ENCODE results near the gene OR52D1. TPM values are rescaled to one million over a fixed set of nuclear protein-coding genes. Genes with fewer than 3 reads are reported as not detected.

The OR52D1 gene
- total RNA-seq (2012; rRNA removed): not detected in 2 replicates
- not detected in 2 replicates for polyA plus RNA-seq (2012; rRNA removed)
- not detected in 2 replicates for polyA plus RNA-seq (2012; cell fraction: cytosol; rRNA removed)
- not detected in 2 replicates for polyA plus RNA-seq (2012; cell fraction: nucleus; rRNA removed; ENCODE audit: low replicate concordance)
- Bru-seq, nascent RNA: not detected
- not detected for BruChase-seq, experiment 1, labeled RNA remaining after a 6-hour chase
- BruChase-seq, experiment 2, labeled RNA remaining after a 2-hour chase: not detected
- long read RNA-seq: 0 reads

DNA sequence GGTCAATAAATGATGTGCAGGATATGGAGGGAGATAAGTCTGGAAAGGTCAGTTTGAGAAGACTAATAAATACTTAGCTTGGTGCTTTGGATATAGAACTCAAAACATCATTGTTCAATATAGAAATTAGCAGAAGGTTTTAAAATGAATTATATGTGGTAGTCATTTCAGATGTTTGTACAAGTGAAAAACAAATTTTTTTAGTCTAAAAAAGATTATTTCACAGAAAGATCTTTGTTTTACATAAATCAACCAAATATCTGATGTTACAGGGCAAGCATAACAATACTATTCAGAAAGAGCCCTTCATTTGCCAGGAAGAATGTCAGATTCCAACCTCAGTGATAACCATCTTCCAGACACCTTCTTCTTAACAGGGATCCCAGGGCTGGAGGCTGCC, at the start of gene OR52D1:
Gene OR52D1 (plus strand): TSS at position 301 of the 400 bp plus-strand sequence. CDS start 22 bp downstream, at position 323.
- ATAC-seq (ENCODE audit: low read depth) (no peak), DNase-seq (no peak)
- POLR2A ChIA-PET (ENCODE audit: unreplicated experiment): no interaction called here
- Histone ChIP-seq H3K18ac (ENCODE audit: low read depth, low read length) (no peak within 1 kb of the TSS), H4K20me1 (ENCODE audit: insufficient read depth, low read length) (no peaks in the 10 kb centered on the region), H3K27me3 (ENCODE audit: control insufficient read depth, insufficient read depth, low read length) (no peaks in the 10 kb centered on the region), H2BK20ac (ENCODE audit: low read depth, low read length) (no peak within 1 kb of the TSS), H3K9me1 (ENCODE audit: insufficient read depth, low read length) (no peaks in the 10 kb centered on the region), H2BK15ac (ENCODE audit: low read depth, low read length) (no peak within 1 kb of the TSS), H4K8ac (ENCODE audit: low read depth in 2 of 2, low read length in 2 of 2) (no peak within 1 kb of the TSS), H3K4me1 (ENCODE audit: control insufficient read depth, insufficient read depth, low read length) (no peaks in the 10 kb centered on the region), H3K79me1 (ENCODE audit: low read depth in 1 of 2, low read length in 2 of 2) (no peaks in the 10 kb centered on the region), H3K9ac (ENCODE audit: low read depth, low read length) (no peak within 1 kb of the TSS), H3K27ac (ENCODE audit: insufficient read depth, low read length) (no peak within 1 kb of the TSS), H3K4me2 (ENCODE audit: low read depth, low read length) (no peak within 1 kb of the TSS), H3K9me3 (ENCODE audit: control insufficient read depth, insufficient read depth, low read length) (no peaks in the 10 kb centered on the region), H2AFZ (replicated peaks; ENCODE audit: low read length, poor library complexity) (no peak within 1 kb of the TSS), H4K5ac (ENCODE audit: low read depth, low read length) (no peak within 1 kb of the TSS), H3K4ac (ENCODE audit: low read depth, low read length) (no peak within 1 kb of the TSS), H3K14ac (replicated peaks; ENCODE audit: low read depth, low read length) (no peak within 1 kb of the TSS), H2BK5ac (ENCODE audit: low read depth, low read length, poor library complexity, severe bottlenecking) (no peak within 1 kb of the TSS), H4K91ac (ENCODE audit: insufficient read depth, low read depth, low read length) (no peak within 1 kb of the TSS), H3K4me3 (ENCODE audit: insufficient read depth, low read depth, low read length) (no peak within 1 kb of the TSS), H2BK120ac (ENCODE audit: low read depth, low read length) (no peak within 1 kb of the TSS), H2AK9ac (replicated peaks; ENCODE audit: low read depth, low read length, poor library complexity) (no peak within 1 kb of the TSS), H3K23ac (ENCODE audit: low read depth, low read length) (no peak within 1 kb of the TSS), H3K36me3 (ENCODE audit: control insufficient read depth, insufficient read depth, low read length) (no peaks in the 10 kb centered on the region), H3K56ac (ENCODE audit: extremely low read depth, insufficient read depth, low read length) (no peak within 1 kb of the TSS), H2AK5ac (ENCODE audit: low read depth, low read length) (no peak within 1 kb of the TSS)
- no peak for TF ChIP-seq MXI1 (IDR thresholded peaks at IDR 0.05; ENCODE audit: borderline replicate concordance, low read depth, low read length)
- TF ChIP-seq USF2 (IDR thresholded peaks at IDR 0.05; ENCODE audit: low read depth, low read length): no peak
- TF ChIP-seq NFE2L2 (IDR thresholded peaks at IDR 0.05; ENCODE audit: low read depth, low read length): no peak
- TF ChIP-seq MAZ (IDR thresholded peaks at IDR 0.05; ENCODE audit: borderline replicate concordance, low read depth, low read length): no peak
- TF ChIP-seq, protein P1, sequence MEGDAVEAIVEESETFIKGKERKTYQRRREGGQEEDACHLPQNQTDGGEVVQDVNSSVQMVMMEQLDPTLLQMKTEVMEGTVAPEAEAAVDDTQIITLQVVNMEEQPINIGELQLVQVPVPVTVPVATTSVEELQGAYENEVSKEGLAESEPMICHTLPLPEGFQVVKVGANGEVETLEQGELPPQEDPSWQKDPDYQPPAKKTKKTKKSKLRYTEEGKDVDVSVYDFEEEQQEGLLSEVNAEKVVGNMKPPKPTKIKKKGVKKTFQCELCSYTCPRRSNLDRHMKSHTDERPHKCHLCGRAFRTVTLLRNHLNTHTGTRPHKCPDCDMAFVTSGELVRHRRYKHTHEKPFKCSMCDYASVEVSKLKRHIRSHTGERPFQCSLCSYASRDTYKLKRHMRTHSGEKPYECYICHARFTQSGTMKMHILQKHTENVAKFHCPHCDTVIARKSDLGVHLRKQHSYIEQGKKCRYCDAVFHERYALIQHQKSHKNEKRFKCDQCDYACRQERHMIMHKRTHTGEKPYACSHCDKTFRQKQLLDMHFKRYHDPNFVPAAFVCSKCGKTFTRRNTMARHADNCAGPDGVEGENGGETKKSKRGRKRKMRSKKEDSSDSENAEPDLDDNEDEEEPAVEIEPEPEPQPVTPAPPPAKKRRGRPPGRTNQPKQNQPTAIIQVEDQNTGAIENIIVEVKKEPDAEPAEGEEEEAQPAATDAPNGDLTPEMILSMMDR (conservative IDR thresholded peaks at IDR 0.05; ENCODE audit: low read depth, low read length): no peak
- TF ChIP-seq RAD21 (IDR thresholded peaks at IDR 0.05; ENCODE audit: low read length): no peak
- no peak for TF ChIP-seq RFX5 (IDR thresholded peaks at IDR 0.05; ENCODE audit: low read depth, low read length)
- TF ChIP-seq BHLHE40 (IDR thresholded peaks at IDR 0.05; ENCODE audit: low read depth, low read length): no peak
- CTCF ChIA-PET: interaction anchor here (0.6 kb wide), 1 partner anchor 30 kb away, joined by 3 read pairs; no protein-coding TSS in a partner anchor
- dilution Hi-C loops (cut with HindIII; ENCODE audit: low sequenced_read_pairs, unreplicated experiment): no loop called here
- in situ Hi-C loops (cut with MboI; ENCODE audit: low sequenced_read_pairs): no loop called here
- intact Hi-C loops (cut with micrococcal nuclease): no loop called here
- no TSS peak for BruUV-seq (replicated peaks)

All from IMR-90 (cell line).